ENCODE measurements around the gene IFT43.

- TF ChIP-seq CTCF (IDR thresholded peaks at IDR 0.05 in 4 of 5, conservative IDR thresholded peaks at IDR 0.05 in 1 of 5) (no peak), POLR2A (IDR thresholded peaks at IDR 0.05) (no peak)
Measured at GRCh38 chr14:76086636-76087035, 101.1 kb downstream of the IFT43 start.

Data from gastrocnemius medialis (tissue), 4 donors.